Activated T-cell treated with anti-CD3 and anti-CD28 coated beads for 4 hours (primary cell): Measurements from ENCODE around the gene SLC4A1AP.
"Not testable (repeated sequence)": the region's sequence is repeated elsewhere in the genome, so short reads cannot be mapped to it uniquely, and the experiment has no call there.

Source experiments
- DNase-seq: peaks from one replicate; pipeline ENCODE4 v3.0.0-alpha.2; 2020

The SLC4A1AP gene, protein sequence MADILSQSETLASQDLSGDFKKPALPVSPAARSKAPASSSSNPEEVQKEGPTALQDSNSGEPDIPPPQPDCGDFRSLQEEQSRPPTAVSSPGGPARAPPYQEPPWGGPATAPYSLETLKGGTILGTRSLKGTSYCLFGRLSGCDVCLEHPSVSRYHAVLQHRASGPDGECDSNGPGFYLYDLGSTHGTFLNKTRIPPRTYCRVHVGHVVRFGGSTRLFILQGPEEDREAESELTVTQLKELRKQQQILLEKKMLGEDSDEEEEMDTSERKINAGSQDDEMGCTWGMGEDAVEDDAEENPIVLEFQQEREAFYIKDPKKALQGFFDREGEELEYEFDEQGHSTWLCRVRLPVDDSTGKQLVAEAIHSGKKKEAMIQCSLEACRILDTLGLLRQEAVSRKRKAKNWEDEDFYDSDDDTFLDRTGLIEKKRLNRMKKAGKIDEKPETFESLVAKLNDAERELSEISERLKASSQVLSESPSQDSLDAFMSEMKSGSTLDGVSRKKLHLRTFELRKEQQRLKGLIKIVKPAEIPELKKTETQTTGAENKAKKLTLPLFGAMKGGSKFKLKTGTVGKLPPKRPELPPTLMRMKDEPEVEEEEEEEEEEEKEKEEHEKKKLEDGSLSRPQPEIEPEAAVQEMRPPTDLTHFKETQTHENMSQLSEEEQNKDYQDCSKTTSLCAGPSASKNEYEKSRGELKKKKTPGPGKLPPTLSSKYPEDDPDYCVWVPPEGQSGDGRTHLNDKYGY

DNA sequence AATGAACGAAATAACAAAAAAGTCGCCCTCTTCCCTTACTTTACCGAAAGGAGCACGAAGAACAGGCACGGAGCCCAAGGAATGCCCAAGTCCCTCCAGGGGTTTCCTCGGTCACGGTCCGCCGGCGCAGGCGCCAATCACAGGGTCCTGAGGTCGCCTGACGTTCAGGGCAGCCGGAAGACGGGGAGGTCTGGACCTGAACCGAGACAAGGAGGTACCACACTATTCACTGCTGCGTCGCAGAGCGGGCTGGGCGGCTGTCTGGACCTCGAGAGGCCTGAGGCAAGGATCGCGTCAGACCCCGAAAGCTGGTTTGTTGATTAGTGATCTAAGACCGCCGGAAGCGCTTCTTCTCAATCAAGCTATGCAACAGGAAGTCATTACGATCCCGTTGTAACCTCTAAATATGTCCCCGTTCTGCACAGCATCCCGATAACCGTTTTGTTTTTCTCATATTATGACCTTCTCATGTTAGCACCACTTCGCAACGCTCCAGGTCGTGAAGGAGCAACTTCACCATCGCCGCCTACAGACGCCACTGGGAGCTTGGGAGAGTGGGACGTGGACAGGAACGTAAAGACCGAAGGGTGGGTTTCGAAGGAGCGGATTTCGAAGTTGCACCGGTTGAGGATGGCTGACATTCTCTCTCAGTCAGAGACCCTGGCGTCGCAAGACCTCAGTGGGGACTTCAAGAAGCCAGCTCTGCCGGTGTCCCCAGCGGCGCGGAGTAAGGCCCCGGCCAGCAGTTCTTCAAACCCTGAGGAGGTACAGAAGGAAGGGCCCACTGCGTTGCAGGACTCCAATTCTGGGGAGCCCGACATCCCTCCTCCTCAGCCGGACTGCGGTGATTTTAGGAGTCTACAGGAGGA, at the start of gene SLC4A1AP, which contains the start of gene SUPT7L:
TSS of gene SLC4A1AP (plus strand) at position 605 of the 869 bp plus-strand sequence. CDS start at position 631, 26 bp downstream.
TSS of gene SUPT7L (minus strand) at position 330 of the 869 bp plus-strand sequence. CDS start 1,422 bp downstream, outside the sequence.
- peak; percentile 63 for DNase-seq

DNA sequence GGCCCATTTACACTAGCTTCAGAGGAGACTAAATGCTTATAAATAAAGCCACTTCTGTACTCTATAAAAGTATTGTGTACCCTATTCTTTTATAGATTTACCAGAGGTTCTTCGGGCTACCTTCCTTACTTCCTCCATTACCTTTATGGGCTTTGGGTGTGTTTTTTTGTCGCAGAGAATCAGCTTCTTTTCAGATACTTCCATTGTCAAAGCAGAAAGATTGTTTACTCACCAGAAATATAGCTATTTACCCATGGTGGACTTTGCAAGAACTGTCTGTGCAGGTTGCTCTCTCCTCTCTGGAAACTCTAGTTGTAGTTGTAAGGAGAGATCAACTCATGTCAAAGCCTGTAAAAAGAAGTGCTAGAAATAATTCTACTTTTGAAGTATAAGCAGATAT, 49.7 kb upstream of the SLC4A1AP start:
- no peak for DNase-seq

DNA sequence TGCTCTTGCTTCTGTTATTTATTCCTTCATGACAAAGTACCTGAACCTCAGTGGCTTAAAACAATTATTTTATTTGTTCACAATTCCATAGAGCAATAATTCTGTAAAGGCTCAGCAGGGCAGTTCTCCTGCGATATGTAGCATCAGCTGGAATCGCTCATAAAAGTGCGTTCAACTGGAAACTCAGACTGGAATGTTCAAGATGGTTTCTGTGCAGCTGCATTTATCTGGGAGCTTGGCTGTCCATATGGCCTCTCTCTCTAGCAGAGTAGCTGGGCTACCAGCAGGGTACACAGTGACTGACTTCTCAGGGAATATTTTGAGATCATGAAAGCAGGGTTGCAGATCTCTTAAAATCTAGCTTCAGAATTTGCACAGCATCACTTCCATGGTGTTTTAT, 48.4 kb upstream of the SLC4A1AP start:
- DNase-seq, result no peak

DNA sequence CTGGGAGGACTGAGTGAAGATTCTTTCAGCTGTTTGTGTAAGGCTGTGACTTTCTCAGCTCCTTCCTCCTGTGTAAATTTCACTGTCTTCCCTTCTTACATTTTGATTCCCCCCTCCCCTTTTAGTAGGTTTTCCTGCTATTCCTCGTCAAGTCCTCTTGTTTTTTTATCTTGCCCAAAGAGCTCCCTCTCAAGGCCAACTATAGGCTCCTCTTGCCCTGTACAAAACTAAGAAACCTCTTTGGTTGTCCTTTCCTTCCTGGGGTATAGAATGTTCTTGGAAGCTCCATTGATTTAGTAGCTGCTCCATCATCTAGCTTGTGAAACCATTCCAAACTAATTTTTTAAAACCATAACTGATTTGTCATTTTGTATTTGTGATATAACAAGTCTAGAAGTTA, 42.2 kb upstream of the SLC4A1AP start:
- DNase-seq, result no peak

DNA sequence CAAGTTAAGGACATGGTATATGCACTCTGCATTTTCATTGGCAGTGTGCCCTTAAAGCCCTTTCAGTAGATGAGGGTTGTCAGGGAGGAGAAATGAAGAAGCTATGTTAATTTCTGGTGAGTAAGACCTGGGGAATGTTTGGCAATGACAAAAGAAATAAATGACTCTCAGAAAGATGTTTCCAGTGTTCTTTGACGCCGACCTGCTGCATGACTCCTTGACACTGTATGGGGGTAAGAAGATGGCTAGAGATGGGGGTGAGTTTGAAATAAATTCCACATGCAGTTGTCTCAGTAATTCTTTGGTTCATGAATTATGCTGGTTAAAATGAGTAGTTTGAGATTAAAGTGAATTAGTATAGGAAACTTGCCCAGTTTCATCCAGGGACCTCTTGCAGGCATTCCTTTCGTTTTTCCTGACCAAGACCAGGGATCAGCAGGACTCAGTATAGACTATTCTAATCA, 40.7 kb upstream of the SLC4A1AP start:
- no peak for DNase-seq

DNA sequence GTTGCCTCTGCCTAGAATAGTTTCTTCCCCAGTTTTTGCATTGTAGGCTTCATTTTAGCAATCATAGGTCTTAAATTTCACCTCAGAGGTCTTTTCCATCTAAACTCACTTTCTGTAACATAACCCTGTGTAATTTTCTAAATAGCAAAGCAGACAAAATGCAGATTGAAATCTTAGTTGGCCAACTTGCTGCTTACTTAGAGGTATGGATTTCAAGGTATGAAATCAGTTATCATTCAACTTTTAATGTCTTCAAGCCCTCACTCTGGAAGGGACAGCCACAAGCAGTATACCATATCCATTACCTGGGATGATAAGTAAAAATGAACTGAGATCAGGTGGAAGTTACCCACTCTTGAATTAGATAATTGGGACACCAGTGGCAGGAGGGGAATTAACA, 38.7 kb upstream of the SLC4A1AP start:
- no peak for DNase-seq

DNA sequence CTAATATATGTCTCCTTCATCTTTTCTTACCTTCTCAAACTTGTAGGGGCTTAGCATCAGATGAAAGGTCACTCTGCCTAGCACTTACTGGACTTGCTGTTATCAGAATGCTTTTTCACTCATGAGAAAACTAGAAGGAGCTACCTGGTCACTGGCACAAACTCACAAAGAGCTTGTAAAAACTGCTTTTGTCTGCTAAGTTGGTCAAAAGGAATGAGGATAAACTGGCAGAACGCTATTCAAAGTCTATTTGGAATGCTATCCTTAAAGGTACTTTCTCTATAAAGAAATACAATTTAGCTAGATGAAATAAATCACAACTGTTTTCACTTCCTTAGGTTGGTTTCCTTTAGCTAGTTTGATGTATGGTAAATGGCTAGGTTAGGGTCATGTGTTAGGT, 37.4 kb upstream of the SLC4A1AP start:
- not testable (repeated sequence) for DNase-seq

DNA sequence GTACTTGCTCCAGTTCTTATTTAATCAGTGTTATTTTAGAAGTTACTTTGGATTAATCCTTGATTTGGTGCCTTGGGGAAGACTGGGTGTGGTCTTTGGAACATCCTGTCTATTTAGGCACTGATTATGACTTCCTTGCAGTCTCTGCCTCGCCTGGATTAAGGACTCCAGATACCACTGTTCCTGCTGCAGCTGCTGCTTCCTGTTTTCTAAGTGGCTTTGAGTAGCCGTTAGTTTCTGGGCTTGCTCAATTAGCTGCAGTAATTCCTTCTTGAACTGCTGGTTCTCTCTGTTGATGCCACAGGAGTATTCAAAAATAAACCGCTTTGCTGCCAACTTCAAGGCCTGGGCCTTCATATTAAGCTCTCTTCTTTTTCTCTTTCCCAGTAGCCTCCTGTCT, 36.8 kb upstream of the SLC4A1AP start:
- DNase-seq, result not testable (repeated sequence)

DNA sequence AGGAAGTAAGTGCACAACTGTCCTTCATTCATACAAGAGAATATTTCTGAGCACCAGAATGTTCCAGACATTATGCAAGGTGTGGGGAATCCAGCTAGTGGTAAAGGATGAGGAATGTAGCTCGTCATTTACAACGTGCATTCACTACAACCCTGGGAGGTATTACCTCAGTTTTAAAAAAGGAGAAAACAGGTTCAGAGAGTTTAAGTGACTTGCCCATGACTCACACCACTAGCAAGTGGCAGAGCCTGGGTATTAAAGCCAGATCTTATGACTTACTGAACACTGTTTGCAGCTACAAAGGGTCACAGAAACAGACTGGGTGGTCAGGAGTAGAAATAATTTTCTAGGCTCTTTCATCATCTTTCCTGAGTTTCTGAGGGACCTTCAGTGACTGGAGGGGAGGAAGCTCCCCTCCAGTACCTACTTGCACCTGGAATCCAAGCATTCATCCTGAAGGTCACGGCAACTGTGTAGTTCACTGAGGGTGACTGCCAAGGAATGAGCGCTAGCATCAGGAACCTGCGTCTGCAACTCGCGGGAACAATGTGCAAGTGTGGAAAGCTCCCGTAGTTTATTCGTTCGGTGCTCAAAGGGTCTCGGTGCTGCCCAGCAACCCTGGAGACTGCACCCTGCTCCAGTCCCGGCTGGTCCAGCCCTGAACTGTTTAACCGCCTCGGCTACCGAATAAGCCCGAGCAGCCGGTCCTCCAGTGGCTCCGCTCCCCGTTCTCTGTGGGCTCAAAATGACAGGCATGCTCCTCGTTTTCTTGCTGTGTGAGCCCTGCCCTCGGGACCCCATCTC, 35.5 kb upstream of the SLC4A1AP start:
- no peak for DNase-seq

DNA sequence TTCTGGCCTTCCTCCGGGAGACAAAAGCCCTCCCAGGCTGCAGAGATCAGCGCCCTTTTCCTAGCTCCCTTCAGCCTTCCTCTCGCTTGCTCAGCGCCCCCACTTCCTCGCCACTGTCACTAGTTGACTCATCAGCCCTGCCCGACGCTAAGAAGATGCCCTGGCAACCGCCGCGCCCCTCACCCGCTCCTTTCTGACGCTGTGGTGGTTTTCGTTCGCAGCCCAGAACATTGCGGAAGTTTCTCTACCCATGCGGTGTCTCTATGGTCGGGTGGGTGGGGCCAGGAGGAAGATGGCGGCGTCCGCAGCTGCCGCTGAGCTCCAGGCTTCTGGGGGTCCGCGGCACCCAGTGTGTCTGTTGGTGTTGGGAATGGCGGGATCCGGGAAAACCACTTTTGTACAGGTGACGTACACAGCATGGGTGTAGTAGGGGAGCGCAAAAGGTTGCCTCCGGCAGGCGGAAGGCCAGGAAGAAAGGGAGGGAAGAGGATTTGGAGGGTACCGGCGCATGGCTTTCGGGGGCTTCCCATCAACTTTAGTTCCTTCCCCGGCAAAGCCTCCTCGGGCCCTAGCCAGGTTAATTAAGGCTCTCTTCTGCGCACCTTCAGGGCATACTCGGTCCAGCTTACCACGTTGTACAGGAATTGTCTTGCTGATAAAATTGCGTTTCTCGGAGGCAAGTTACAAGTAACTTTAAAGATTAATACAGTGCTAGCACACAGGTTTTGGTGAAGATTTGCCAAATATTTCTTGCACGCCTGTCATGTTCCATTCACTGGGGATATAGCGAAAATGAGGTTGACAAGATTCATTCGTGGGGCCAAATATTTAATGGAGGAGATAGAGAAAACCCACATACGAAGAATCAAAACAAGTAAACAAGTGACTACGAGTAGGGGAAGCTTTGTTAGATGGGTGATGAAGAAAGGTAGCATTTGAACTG, 34.7 kb upstream of the SLC4A1AP start, which contains the start of the genes CCDC121 and GPN1:
TSS of gene CCDC121 (minus strand) at position 246 of the 943 bp plus-strand sequence. CDS start 1,213 bp downstream, outside the sequence.
TSS of gene GPN1 (plus strand) at position 284 of the 943 bp plus-strand sequence. CDS start at position 293, 9 bp downstream.
- DNase-seq, result peak; percentile 91

DNA sequence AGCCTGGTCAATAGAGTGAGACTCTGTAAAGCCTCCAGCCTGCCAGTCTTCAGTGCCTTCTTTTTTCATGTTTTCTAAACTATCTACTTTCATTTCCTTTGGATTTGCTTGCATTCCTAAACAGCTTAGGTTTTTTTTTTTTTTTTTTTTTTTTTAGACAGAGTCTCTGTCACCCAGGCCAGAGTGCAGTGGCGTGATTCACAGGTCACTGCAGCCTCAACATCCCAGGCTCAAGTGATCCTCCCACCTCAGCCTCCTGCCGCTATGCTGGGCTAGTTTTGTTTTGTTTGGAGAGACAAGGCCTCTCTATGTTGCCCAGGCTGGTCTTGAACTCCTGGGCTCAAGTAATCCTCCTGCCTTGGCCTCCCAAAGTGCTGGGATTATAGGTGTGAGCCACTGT, 33.4 kb upstream of the SLC4A1AP start:
- DNase-seq, result not testable (repeated sequence)

DNA sequence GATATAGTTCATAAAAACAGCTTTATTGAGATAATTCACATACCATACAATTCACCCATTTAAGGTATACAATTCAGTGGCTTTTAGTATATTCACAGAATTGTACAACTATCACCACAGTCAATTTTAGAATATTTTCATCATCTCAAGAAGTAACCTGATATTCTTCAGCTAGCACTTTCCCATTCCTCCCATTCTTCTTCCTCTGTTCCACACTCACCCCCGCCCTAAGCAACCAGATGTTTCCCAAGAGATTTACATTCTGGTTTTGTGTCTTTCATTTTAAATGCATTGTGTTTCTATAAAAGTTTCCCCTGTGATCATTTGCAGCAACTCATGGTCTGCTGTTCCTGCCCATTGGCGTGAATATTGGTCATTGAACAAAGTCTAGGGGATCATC, 29.4 kb upstream of the SLC4A1AP start:
- DNase-seq, result no peak

DNA sequence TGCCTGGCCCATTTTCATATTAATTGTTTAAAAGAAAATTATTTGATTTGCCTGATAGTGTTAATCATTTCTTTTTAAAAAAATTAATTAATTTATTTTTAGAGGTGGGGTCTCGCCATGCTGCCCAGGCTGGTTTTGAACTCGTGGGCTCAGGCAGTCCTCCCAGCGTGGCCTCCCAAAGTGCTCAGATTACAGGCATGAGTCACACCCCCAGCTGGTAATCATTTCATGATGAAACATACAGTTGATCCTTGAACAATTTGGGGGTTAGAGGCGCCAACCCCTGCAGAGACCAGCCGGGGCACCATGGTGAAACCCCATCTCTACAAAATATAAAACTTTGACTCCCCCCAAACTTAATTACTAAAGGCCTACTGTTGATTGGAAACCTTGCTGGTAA, 26.9 kb upstream of the SLC4A1AP start:
- no peak for DNase-seq

DNA sequence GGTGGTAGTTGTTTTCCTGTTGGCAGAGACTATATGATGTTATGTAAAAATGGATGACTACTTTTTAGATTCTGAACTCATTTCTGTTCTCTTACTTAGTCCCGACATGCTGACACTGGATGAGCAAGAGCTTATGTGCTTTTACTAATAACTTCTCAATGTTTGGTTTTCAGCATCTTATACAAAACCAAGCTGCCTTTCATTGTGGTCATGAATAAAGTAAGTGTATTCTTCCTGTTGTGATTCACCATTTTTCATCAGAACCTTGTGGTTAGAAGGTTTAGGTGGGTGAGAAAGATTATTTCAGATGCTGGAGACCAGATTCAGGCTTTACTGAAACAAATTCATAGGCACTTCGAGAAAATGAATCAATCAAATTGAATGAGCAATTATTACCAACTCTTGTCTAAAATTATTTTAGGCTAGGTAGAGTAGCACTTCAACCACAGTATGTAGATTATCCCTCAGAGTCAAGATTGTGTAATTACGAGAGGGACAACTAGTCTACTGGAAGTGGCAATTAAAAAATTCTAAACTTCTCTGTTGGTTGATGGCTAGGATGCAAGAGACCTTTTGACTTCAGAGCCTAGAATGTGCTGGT, 25.6 kb upstream of the SLC4A1AP start:
- no peak for DNase-seq

DNA sequence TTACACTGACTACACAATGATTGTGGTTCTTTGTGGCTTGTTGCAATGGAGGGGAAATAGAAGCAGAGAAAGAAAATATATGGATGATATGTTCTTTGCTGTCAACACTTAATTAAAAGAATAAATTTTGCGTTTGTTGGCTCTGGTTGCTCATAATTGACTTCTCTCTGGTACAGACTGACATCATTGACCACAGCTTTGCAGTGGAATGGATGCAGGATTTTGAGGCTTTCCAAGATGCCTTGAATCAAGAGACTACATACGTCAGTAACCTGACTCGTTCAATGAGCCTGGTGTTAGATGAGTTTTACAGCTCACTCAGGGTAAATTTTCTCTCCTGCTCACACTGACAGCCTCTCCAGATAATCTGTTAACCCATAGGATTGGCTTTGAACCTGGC, 25.0 kb upstream of the SLC4A1AP start:
- DNase-seq, result no peak

DNA sequence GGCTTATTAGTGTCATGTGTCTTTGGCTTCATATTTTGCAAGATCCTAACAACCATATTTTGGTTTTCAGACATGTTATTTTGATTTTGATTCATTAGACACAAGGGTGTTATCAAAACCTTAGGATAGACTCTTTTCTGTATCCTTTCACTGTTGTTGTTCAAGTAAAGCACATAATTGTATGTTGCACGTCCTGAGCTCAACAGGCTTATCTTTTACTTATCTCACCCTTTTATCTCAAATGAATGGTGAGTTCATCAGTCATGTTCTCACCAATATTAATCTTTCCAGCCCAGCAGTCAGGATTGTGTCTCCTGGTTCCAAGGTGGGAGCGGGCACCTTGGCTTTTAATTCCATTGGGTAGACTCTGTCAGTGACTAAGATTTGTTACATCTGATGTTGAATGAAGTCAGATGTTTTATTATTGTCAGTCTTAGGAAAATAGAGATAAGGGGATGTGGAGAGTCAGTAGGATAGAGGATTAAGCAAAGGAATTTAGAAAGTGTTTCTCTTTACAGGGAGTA, 22.9 kb upstream of the SLC4A1AP start:
- no peak for DNase-seq

DNA sequence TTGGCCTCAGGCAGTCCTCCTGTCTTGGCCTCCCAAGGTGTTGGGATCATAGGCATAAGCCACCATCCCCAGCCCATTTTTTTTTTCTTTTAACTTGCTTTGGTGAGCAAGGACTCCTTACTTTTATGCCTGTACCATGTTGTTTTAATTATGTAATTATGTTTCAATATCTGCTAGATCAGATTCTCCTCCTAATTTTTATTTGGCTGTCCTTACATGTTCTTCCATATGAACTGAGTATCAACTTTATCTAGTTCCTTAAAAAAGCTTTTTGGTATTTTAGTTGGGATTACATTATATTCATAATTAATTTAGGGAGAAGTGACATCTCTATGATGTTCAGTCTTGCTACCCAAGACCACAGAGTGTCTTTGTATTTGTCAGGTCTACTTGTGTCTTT, 18.5 kb upstream of the SLC4A1AP start:
- DNase-seq, result no peak

DNA sequence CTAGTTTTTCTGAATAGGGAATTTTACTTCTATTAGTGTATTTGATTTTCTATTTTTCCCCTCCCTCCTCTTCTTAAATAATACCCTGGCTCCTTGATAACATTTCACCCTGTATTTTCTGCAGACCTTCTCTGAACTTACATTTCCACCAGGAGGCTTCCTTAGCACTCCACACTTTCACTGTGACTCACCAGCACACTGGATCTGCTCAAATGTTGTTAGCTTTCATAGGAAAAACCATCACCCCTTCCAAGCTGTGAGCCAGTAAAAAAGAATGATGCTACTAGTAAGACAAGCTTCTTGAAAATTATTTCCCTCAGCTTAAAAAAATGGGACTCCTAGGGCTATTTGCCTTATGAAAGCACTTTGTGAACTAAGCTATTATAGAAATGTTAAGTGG, 16.4 kb upstream of the SLC4A1AP start:
- DNase-seq, result no peak

DNA sequence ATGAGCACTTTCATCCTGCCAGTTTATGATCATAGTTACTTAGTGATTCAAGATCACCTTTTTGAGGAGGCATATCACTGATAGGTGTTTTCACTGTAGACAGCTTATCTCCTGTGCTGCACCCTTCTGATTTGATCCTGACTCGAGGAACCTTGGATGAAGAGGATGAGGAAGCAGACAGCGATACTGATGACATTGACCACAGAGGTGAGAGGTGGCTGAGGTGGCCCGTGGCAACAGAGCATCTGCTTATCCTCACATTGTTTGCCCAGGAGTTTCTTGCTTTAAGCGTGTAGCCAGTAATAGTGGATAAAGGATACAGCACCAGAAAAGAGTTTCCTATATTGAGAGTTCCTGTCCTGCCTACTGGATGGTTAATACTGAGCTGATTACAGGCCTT, 16.0 kb upstream of the SLC4A1AP start:
- no peak for DNase-seq

DNA sequence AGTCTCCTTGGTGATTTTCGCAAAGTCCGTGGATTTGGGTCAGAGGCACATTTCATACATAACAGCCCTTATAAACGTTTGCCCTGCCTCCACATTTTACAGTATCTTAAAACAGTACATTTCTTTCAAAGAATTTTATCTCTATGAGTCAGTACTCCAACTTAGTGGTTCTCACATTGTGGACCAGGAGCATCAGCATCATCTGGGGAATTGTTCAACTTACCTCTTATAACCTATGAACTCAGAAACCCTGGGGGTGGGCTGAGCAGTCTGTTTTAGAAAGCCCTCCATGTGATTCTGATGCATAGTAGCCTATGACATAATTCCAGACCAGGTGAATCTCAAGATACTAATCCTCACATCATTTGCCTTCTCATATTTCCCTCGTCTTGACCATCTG, 12.6 kb upstream of the SLC4A1AP start:
- DNase-seq, result no peak
